GM18870 (cell line): ENCODE measurements around the gene IFI30.
A peak's percentile ranks its signal among the peaks of the same experiment; 100 is the strongest.

Experiments
- ATAC-seq: cut with Tn5 transposase; IDR thresholded peaks from one replicate; pipeline ENCODE4 v1.9.1; 2021; ENCODE audit warnings: moderate library complexity; ENCODE audit not compliant: unreplicated experiment

Gene IFI30

DNA sequence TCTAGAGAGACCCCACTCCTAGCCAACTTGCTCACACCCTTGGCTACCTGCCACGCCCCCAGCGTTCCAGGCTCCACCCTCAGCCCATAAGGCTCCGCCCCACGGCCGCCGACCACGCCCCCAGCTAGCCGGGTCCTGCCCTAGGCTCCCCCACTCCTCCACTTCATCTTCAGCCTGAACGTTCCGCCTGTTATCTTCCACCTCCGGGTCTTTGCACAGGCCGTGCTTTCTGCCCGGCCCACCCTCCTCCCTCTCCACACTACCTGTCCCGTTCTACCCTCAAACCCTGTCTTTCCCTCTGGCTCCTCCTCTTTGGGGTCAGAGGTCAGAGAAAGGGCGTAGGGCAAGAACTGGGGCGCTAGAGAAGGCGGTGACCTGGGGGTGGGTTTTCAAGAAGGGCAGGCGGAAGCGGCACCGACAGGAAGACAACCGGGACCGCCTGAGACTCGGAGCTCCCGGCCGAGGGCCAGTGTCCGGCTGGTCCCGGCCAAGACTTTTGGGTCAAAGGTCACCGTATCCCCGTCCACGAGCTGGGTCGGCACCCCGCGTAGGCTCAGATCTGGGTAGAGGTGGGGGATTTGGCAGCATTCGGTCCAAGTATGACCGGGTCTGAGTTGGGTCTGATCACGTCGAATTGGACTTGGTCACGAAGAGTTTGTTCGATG lies 50.4 kb downstream of the IFI30 start:
- ATAC-seq = peak; percentile 13

DNA sequence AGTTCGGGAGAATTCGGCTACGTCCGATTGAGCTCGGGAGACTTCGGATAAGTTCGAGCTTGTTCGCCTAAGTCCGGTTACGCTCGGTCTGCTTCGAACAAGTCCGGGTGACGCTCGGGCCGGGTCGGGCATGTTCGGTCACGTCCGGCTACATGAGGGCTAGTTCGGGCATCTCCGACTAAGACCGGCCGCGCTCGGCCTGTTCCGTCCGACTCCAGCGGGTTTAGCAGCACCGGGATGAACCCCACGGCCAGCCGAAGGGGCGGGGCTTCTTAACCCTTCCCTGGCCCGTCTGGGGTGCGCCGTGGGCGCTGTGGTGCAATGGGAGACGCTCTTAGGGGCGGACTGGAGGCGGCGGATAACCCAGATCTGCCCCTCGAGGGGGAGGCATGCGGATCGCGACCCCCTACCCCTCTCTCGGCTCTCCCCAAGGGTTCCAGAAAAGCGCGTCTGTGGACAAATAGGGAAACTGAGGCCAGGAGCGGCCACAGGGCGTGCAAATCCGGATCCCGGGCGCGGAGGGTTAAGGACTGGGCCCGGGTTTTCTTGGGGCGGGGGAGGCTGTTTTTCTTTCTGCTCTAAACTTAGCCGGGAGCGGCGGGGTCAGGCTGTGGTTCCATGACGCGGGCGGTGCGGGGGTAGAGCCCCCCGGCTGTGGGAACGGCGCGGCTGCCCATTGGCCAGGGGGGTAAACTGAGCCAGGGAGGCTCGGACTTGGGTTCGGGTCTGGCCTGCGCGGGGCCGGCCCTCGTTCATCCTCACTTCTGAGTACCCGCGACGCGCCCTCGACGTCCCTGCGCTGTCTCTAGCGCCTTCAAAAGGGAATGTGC lies 51.1 kb downstream of the IFI30 start:
- ATAC-seq = peak; percentile 77

DNA sequence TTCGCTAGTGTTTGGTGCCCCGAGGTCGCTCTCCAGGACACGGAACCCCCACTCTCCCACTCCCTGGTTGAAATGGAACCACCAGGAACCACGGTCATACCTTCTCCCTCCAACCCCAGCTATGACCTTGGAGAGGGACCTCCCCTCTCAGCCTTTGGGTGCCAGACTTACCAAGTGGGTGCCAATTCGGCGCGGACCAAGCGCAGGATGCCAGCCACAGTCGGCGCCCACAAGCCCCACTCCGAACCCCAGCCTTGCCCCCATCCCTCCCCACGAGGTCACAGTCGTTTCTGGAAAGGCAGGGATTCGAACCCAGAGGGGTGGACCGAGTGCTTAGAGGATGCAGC lies 51.7 kb downstream of the IFI30 start:
- no peak for ATAC-seq

DNA sequence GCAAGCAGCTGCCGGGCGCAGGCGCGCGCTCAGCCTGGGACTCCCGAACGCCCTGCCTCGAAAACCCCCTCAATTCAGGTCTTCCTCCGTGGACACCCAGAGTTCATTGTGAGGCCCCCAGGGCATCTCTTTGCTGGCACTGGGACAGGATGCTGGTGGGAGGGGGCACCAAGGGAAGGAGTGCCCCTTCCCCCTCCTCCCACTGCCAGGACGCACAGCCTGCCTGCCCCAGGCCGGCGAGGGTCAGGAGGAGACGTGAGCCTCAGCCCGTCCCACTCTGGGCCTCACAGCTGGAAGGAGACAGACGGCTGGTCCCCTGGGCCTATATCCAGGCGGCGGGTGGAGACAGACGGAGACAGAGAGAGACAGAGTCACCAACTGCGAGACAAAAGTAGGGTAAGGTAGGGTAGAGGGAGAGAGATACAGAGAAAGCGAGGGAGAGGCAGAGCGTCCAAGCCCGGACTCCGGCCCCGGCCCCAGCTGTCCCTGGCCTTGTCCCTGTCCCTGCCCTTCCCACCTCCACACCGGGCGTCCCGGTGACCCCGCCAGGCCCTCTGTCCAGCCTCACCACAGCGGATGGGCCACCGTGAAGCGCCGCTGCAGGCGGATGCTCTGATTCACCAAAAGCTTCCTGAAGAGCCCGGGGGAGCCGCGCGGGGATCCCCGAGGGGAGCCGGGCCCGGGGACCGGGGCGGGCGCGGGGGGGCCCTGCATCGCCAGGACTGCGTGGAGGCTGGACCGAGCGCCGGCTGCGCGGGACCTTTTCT lies 52.3 kb downstream of the IFI30 start, which contains the start of gene PDE4C:
PDE4C (minus strand) TSS at position 737 of the 767 bp plus-strand sequence; CDS start at position 714, 23 bp downstream.
- no peak for ATAC-seq

DNA sequence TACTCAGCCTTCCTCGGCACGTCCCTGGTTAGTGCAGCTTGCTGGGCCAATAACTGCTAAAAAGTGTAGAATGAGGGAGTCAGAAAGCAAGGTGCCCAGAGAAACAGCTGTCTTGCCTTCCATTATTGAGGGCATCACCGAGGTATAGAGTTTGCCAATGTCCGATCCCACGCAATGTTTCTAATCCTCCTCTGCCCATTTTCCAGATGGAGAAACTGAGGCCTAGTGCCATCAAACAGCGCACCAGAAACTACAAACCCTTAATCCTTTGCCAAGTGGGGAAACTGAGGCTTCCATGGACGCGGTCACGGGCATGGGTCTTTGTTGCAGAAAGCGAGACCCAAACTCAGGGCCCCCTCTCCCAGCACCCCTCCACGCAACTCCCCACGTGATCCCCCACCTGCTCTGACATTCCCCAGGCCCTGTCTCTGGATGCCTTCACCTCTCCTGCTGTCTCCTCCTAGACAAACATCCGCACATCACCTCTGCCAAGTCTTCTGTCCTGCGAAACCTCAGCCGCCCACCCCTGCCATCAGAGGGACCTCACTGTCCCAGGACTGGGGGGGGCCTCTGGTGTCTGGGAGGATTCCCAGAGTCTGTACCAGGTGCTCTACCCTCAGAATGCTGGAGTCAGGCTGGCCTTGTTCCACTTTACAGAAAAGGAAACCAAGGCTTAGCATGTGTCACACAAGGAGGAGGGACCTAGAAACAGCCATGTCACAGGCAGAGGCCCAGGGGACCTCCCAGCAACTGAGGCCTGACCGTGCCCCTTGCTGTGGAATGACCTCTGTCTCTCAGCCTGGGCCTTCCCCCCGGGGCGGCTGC lies 53.6 kb downstream of the IFI30 start:
- ATAC-seq = no peak
